Stimulated activated naive CD4-positive, alpha-beta T cell (primary cell): ENCODE results near the gene SIVA1.

Experiments used
- DNase-seq, 6 experiments: peaks; one replicate each; lab custom pipeline; 2025; lab: John Stamatoyannopoulos, UW

The SIVA1 gene

GRCh38 chr14:104751539-104752422, 1.2 kb upstream of the SIVA1 start:
- DNase-seq: no peak

GRCh38 chr14:104752423-104752734, 568 bp upstream of the SIVA1 start:
- no peak for DNase-seq

- peak in 1 of 6 experiments; percentile 51 for DNase-seq
These were observed 723 bp downstream of the SIVA1 start for GRCh38 chr14:104753528-104754212.

DNA sequence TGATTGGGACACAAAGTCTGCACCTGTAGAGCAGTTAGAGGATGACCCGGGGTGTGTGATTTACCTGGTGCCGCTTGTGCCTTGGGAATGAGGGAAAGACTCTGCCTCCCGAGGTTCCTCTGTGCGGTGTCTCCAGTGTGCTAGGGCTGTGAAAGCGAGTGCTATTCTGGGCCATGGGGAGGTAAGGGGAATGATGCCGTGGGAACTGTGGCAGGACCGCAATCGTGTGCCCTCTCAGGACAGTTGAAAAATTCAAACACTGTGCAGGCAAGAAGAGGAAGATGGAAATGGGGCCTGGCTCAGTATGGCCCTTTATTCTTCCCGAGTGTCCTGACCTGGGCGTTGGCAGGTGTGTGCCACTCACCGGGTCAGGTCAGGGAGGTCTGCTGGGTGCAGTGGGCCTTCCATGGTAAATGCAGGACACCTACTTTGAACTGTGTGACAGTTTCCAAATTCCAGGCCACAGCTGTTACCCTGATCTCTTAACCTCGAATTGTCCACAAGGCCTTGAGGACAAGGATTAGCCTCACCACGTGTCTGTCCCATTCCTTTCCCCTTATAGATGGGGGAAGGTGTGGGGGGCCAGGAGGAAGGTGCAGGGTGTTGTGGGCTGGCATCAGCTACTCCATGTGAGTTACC, 1.4 kb downstream of the SIVA1 start:
- no peak for DNase-seq

DNA sequence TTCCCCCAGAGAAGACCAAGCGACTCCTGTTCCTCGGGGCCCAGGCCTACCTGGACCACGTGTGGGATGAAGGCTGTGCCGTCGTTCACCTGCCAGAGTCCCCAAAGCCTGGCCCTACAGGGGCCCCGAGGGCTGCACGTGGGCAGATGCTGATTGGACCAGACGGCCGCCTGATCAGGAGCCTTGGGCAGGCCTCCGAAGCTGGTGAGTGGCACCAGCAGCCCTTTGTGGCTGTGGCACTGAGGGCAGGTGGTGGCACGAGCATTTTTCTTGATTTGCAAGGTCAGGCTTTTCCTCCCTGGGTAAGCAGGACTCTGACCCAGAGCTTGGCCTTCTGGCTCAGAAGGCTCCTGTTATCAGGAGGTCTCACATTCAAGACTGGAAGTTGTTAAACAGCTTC, 2.7 kb downstream of the SIVA1 start:
- DNase-seq: no peak

DNA sequence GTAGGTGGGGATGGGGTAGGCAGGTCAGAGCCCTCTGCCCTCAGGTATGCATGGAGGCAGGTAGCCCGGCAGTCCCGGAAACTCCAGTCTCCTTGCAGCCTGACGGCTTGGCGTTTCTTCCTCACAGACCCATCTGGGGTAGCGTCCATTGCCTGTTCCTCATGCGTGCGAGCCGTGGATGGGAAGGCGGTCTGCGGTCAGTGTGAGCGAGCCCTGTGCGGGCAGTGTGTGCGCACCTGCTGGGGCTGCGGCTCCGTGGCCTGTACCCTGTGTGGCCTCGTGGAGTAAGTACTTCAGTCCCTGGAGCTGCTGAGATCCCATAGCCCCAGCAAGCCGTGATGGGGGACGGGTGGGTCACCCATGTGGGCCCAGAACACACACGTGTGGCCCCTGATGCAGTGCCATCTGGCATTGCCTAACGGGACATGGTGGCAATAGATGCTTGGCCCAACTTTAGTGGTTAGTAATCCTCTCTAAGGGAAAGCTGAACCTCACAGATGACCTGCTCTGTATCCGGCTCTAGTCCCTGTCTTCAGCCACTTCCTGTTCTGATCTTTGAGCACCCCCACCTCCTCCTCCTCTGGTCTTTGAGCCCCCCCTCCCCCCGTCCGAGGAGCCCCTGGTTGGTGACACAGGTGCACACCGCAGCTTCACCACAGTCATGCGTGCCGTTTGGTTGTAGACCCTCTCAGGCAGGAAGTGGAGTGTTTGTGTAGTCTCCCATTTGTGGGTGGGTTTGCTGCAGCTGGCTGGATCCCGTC, 3.7 kb downstream of the SIVA1 start:
- no peak for DNase-seq

- no peak for DNase-seq
These were observed 4.3 kb downstream of the SIVA1 start for GRCh38 chr14:104757238-104757585.

DNA sequence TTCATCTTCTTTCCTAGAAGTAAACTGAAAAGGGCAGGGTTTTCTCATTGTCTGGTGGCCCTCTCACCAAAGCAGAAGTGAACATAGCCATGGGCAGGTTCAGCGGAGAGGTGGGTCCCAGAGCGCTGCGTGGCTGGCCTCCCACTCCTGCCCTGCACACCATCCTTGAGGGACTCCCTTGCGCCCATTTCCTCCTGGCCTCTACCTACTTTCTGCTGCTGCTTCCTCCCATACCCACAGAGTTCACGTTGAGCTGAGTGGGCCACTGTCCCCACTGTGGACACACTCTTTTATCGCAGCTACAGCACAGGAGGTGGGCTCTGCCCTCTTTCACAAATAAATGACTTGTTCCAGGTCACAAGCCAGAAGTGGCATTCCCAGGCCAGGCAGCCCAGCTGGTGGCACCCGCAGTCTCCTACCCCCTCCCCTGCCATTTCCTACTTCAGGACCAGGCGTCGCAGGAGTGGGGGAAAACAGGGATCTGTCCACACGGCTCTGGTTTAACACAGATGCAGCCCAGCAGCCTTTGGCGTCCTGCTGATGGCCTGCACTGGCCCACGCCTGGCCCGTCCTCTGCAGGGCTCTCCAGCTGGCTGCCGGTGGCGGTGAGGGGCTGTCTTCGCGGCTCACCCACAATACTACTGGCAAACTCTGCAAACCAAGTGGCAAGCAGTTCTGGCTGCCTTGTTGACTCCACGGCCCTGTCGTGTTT, 4.9 kb downstream of the SIVA1 start:
- no peak for DNase-seq

- DNase-seq: no peak
These were observed 6.3 kb downstream of the SIVA1 start for GRCh38 chr14:104758981-104759969.

DNA sequence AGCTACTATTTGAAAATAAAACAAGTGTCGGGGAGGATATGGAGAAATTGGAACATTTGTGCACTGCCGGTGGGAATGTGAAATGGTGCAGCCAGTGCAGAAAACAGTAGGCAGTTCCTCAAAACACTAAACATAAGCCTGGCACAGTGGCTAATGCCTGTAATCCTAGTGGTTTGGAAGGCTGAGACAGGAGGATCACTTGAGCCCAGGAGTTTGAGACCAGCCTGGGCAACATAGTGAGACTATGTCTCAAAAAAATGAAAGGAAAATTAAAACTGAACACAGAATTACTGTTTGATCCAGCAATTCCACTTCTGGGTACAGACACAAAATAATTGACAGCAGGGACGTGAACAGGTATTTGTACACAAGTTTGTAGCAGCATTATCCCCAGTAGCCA, 12.6 kb downstream of the SIVA1 start:
- DNase-seq: no peak

- DNase-seq: no peak
These were observed 13.4 kb downstream of the SIVA1 start for GRCh38 chr14:104766256-104766862.

DNA sequence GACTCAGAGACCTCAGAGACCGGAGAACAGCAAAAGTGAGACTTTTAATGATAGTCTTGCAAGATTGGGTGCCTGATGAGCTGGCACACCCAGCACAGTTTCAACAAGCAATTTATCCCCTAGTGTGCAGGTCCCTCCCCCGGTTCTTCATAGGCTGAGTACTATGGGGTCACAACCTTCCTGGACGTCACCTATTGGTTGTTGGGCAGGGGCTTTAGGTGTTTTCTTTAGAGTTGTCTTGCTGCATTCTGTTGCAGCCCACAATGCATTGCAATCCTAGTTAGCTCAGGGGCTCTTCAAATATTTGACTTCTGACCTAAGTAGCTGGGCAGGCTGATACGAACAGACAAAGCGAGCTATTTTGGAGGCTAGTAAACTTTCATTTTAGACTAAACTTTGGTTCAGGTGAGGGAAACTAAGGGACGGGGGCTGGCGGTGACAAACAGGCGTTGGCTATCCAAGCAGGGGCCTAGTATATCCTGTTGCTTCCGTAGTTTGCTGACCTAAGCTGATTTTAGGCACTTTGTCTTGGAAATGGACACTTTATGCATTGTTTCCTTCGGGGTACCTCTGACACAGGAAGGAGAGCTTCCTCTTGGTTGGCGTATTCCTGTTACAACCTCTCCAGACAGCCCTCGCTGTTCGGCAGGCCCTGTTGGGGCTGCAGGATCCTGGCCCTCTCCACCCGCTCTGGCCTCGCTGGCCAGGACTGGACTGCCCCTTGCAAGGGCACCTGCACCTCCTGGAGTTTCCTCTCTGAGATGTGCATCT, 14.1 kb downstream of the SIVA1 start:
- DNase-seq: no peak

- no peak for DNase-seq
These were observed 14.6 kb downstream of the SIVA1 start for GRCh38 chr14:104767634-104767918.

DNA sequence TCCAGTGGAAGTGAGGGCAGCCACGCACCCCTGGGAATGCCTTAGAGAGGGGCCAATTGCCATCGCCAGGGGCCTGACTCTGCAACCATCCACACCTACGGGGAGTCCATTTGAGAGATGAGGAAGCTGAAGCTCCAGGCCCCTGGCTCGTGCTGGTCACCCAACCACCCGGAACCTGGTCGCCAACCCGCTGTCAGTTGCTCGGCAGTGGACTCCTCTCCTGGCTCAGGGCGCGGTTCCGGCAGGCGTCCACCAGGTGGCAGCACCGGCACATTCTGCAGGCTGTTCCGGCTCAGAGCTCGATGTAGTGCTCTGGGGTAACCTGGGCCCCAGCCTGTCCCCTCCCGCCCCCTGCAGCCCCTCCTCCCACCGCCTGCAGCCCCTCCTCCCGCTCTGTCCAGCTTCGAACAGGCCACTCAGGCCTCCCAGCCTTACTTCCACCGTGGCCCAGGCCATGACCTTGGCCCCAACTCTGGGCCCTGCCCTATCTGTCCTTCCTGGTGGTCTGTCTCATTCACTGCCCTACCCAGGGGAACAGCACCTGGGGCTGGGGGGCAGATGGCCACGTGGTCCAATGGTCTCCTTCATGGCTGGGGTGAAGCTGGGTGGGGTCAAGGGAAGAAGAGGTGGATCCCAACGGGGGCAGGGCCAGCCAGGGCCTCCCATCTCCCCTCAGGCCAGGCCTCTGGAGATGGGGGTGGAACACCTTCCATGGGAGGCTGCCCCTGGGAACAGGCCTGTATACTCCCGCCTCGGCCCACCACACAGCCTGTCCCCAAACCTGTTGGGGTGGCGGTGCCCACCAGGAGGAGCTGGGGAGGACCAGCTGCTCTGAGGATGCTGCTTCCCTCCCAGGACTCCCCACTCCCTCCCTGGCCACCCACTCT, 15.7 kb downstream of the SIVA1 start:
- DNase-seq: peak; percentile 69 to 93 (median 86)

- DNase-seq: no peak
These were observed 16.6 kb downstream of the SIVA1 start for GRCh38 chr14:104769324-104770071.

DNA sequence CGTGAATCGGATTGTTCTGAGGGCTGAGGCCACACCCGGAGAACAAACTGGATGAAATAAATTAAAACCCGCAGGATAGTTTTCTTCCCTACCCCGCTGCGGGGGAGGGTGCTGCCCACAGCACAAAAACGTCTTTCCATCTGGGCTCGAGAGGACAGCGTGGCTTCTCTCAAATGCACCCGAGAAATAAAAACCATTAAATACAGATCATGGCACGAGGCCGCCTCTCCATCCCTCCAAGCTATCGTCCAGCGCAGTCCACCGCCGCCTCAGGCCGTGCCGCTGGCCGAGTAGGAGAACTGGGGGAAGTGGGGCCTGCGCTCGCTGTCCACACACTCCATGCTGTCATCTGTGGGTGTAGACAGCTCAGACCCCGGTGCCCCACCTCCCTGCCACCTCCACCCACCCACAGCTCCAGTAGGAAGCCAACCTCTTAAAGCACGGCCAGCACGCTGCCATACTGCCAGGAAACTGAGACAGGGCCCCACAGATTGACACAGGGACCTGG, 17.2 kb downstream of the SIVA1 start:
- no peak for DNase-seq

GRCh38 chr14:104770851-104771272, 17.9 kb downstream of the SIVA1 start:
- DNase-seq: no peak

- no peak for DNase-seq
These were observed 18.4 kb downstream of the SIVA1 start for GRCh38 chr14:104771374-104771773.
